Islet precursor cell (in vitro differentiated cells): ENCODE results near the gene NPPB.

Source experiments
- DNase-seq: peaks from one replicate; pipeline ENCODE4 v3.0.0-alpha.2; 2018

The NPPB gene

GRCh38 chr1:11856698-11857097 lies 2.0 kb downstream of the NPPB start:
- no peak for DNase-seq

GRCh38 chr1:11855430-11855829 lies 3.3 kb downstream of the NPPB start:
- DNase-seq: no peak

- DNase-seq: no peak
Observed at GRCh38 chr1:11854519-11854918, 4.2 kb downstream of the NPPB start.

- DNase-seq: no peak
Observed at GRCh38 chr1:11851180-11851579, 7.6 kb downstream of the NPPB start.

GRCh38 chr1:11850156-11850555 lies 8.6 kb downstream of the NPPB start:
- no peak for DNase-seq

- DNase-seq: no peak
Observed at GRCh38 chr1:11848373-11848700, 10.4 kb downstream of the NPPB start.

- DNase-seq: no peak
Observed at GRCh38 chr1:11847667-11848372, 10.9 kb downstream of the NPPB start, which contains the start of gene NPPA. Gene NPPA (minus strand): TSS chr1:11847783. CDS start chr1:11847684, 99 bp downstream.

GRCh38 chr1:11845641-11846335 lies 13.0 kb downstream of the NPPB start:
- no peak for DNase-seq

- DNase-seq: no peak
Observed at GRCh38 chr1:11842154-11843041, 16.3 kb downstream of the NPPB start.

GRCh38 chr1:11841245-11842153 lies 17.2 kb downstream of the NPPB start:
- DNase-seq: no peak

GRCh38 chr1:11839727-11840705 lies 18.7 kb downstream of the NPPB start:
- no peak for DNase-seq

GRCh38 chr1:11838349-11839272 lies 20.1 kb downstream of the NPPB start:
- DNase-seq: peak; percentile 87

GRCh38 chr1:11837767-11838348 lies 20.9 kb downstream of the NPPB start:
- DNase-seq: no peak

- no peak for DNase-seq
Observed at GRCh38 chr1:11836955-11837766, 21.6 kb downstream of the NPPB start.

GRCh38 chr1:11835441-11836225 lies 23.1 kb downstream of the NPPB start:
- no peak for DNase-seq

- no peak for DNase-seq
Observed at GRCh38 chr1:11833900-11834299, 24.8 kb downstream of the NPPB start.

GRCh38 chr1:11833497-11833896 lies 25.2 kb downstream of the NPPB start:
- no peak for DNase-seq
